Cardiac muscle cell (in vitro differentiated cells and primary cell): ENCODE measurements around the gene TMTC2. TPM values are rescaled to one million over a fixed set of nuclear protein-coding genes. Genes with fewer than 3 reads are reported as not detected.

Experiments
- DNase-seq, 2 donors: peaks; one replicate each; pipeline versions ENCODE4 v3.0.0 to v3.0.0-alpha.2; 2010 to 2017; ENCODE audit warnings: low read depth in 1 of 2, low spot score in 1 of 2
- H3K27ac ChIP-seq: fragments of 200-600 bp; sonication (generic); 2 replicates; pipeline ENCODE4 v1.5.1; 2016
- H3K27me3 ChIP-seq: fragments of 200-600 bp; sonication (generic); 2 replicates; pipeline ENCODE4 v1.6.0; 2016; ENCODE audit warnings: control low read depth
- H3K36me3 ChIP-seq: fragments of 200-600 bp; sonication (generic); 2 replicates; pipeline ENCODE4 v1.5.1; 2016; ENCODE audit warnings: control low read depth
- H3K4me1 ChIP-seq: fragments of 200-600 bp; sonication (generic); 2 replicates; pipeline ENCODE4 v1.8.1; 2017; ENCODE audit warnings: low read depth, mild to moderate bottlenecking, mixed run types
- H3K4me3 ChIP-seq: fragments of 200-600 bp; sonication (generic); 2 replicates; pipeline ENCODE4 v1.5.1; 2016; ENCODE audit warnings: mild to moderate bottlenecking
- H3K9me3 ChIP-seq: fragments of 200-600 bp; sonication (generic); 2 replicates; pipeline ENCODE4 v1.5.1; 2017; ENCODE audit warnings: low read depth, mild to moderate bottlenecking, control low read depth
- CTCF ChIP-seq: IDR thresholded peaks from 2 replicates; pipeline ENCODE4 v1.5.1; 2012; ENCODE audit warnings: low read depth, mild to moderate bottlenecking, low read length
- polyA plus RNA-seq: library from polyadenylated mRNA; unstranded; fragments of >200 nt; fragmentation: Nextera tagmentation; extraction: Ambion mirVana; gene quantifications from 2 replicates; pipeline ENCODE4 v1.2.1, GENCODE V29; 2016
- total RNA-seq: library from RNA; depleted of rRNA; stranded (reverse); fragments of >200 nt; gene quantifications from 2 replicates; pipeline ENCODE4 v1.2.3, GENCODE V29; 2016

TMTC2 gene
- total and polyA plus RNA-seq, 2 experiments from 2014 or later = 0.89 to 10.8 TPM

GRCh38 chr12:83136411-83136810, 449.7 kb downstream of the TMTC2 start:
- DNase-seq = no peak
- H3K9me3 ChIP-seq = no peaks in the 10 kb centered on the region
- no peaks in the 10 kb centered on the region for H3K27me3 ChIP-seq
- H3K36me3 ChIP-seq = no peaks in the 10 kb centered on the region
- no peak for TF ChIP-seq CTCF
- H3K27ac ChIP-seq = no peak overlapping the region
- H3K4me3 ChIP-seq = no peak overlapping the region
- H3K4me1 ChIP-seq = peaks cover 10% of the 10 kb centered on the region

- DNase-seq = no peak
- no peak overlapping the region for H3K4me3 ChIP-seq
- H3K27me3 ChIP-seq = no peaks in the 10 kb centered on the region
- H3K27ac ChIP-seq = no peak overlapping the region
- no peak for TF ChIP-seq CTCF
- no peaks in the 10 kb centered on the region for H3K9me3 ChIP-seq
- H3K36me3 ChIP-seq = no peaks in the 10 kb centered on the region
- peaks cover 13% of the 10 kb centered on the region for H3K4me1 ChIP-seq
These were observed 453.4 kb downstream of the TMTC2 start for GRCh38 chr12:83140135-83140534.

DNA sequence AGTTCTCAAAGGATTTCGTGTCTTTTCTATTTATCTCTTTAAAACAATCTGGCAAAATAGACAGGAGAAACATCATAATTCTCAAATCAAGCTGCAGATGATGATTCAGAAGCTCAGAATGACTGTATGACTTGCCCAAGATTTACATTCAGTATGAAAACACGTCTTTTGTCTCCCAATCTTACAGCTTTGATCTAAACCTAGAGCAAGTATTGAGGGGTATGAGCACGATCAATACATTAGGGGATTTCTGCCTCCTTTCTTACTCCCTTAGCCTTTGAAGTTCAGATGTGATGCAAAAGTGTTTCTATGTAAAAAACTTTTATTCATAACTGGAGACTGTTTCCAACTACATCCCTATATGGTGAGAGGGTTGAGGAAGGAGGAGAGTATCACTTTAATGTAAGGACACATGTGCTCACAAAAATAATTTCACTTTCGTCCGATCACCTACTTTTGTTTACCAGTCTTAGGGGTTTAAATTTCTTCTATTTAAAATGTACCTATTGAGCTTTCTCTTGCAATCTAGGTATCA, 454.8 kb downstream of the TMTC2 start:
- Histone ChIP-seq H3K27me3 (no peaks in the 10 kb centered on the region), H3K36me3 (no peaks in the 10 kb centered on the region), H3K4me3 (no peak overlapping the region), H3K4me1 (peaks cover 13% of the 10 kb centered on the region), H3K27ac (no peak overlapping the region), H3K9me3 (no peaks in the 10 kb centered on the region)
- no peak for TF ChIP-seq CTCF
- no peak for DNase-seq

GRCh38 chr12:83142914-83143313, 456.2 kb downstream of the TMTC2 start:
- no peak for TF ChIP-seq CTCF
- peaks cover 13% of the 10 kb centered on the region for H3K4me1 ChIP-seq
- no peak overlapping the region for H3K4me3 ChIP-seq
- no peaks in the 10 kb centered on the region for H3K36me3 ChIP-seq
- no peaks in the 10 kb centered on the region for H3K27me3 ChIP-seq
- peak in 1 of 2 donors; percentile 83 for DNase-seq
- H3K9me3 ChIP-seq = no peaks in the 10 kb centered on the region
- H3K27ac ChIP-seq = no peak overlapping the region

- Histone ChIP-seq H3K4me1 (peaks cover 13% of the 10 kb centered on the region), H3K27ac (no peak overlapping the region), H3K4me3 (no peak overlapping the region), H3K27me3 (no peaks in the 10 kb centered on the region), H3K36me3 (no peaks in the 10 kb centered on the region), H3K9me3 (no peaks in the 10 kb centered on the region)
- no peak for TF ChIP-seq CTCF
- DNase-seq = no peak
These were observed 457.2 kb downstream of the TMTC2 start for GRCh38 chr12:83143950-83144349.
